HPDE6-E6E7 (cell line): ENCODE data around the gene ALG6.

ENCODE experiments used
- DNase-seq: peaks from one replicate; pipeline ENCODE4 v3.0.0; 2011; ENCODE audit warnings: missing footprints; ENCODE audit errors: extremely low spot score

The ALG6 gene

DNA sequence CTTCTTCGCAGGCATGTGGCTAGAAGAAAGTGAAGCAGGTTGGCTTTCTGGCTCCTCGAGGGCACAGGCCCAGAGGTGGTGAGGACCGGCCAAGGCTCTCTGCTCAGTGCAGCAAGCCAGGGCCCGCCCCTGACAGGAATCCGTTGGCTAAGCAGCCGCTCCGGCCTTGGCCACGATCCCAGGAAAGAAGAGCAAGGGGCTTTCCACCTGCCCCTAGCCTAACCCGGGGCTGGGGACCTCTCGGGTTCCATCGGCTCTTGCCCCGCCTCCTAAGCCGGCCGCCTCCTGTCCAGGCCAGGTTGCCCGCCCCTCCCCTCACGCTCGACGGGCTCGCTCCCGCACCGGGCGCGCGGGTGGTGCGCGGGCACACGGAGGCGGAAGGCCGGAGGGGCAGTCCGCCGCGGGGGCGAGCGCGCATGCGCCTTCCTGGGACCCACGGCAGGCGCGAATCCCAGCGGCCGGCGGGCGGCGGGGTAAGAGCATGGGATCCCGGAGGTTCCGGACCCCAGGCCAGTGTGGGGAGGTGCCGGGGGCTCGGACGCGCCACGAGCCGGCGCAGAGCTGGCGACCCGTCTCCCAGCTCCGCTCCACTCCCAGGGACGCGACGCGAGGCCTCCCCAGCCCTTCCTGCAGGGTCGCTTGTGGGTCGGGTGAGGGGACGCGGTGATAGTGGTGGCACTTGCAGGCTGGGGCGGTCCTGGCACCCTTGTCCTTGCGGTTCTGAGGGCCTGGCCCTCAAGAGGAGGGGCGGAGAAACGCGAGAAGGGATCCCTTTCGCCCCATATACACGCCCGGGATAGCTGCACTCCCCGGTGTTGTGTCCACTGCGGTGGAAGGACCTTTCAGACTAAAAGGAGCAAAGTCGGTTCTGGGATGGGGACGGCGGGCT, at the start of gene ALG6:
Gene ALG6, plus strand, starts transcription at position 413 of the 889 bp plus-strand sequence. CDS start 3,351 bp downstream, outside the sequence.
- peak; percentile 86 for DNase-seq

DNA sequence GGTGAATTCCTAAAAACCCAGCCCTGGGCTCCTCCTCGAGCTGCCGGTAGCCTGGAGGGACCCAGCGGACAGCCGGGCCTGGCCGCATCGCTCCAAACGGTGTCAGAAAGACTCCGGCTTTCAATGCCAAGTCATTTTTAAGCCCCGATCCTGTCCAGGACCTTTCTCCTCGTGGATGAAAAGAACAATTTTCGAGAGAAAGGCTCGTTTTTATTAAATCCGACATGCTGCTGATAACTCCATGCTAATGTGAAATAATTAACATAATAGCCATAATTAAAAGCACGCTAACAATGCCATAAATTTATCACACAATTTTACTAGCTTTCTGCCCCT, 49.6 kb upstream of the ALG6 start:
- no peak for DNase-seq

- no peak for DNase-seq
These were observed 49.0 kb upstream of the ALG6 start for GRCh38 chr1:63318201-63318979.

DNA sequence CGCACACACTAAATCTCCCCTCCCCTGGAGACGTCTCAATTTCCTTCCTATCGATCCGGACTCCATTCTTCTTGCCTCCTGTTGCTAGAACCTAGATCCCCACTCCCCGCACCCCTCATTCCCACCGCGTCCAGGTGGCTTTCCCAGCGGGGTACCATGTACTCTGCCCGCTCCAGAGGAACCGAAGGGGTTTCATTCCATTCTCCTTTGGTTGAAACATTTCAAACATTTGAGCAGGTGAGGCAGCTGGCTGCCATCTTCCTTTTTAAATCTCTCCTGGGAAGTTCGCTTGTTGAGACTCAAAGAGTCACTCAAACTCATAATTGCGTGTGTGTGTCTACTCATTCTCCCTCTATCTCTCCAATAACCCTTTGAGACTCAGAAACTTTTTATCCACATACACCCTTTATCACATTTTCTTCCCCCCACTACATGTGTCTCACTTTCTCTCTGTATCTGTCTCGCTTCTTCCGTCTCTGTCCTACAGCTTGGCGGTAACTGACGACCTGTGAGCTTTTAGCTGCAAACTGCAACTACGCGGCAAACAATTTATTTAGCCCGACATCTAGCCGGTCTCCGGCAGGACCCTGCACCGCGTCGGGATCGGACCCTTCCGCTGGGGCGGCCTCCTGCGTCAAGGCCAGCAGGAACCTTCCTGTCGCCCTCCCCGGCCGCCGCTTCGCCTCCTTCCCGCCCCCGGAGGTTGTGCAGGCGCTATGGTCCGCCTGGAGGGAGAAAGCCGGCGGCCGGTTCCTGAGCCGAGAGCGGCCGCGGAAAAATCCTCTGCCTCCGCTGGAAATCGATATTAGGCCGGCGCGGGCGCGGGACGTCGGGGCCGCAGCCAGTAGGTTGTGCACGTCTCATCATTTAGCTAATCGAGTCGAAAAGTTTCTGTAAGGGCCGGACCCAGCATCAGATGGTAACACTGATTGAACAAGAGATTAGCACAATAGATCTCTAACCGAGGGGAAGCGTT, 48.1 kb upstream of the ALG6 start:
- no peak for DNase-seq

GRCh38 chr1:63320022-63320721, 47.3 kb upstream of the ALG6 start:
- DNase-seq: no peak

DNA sequence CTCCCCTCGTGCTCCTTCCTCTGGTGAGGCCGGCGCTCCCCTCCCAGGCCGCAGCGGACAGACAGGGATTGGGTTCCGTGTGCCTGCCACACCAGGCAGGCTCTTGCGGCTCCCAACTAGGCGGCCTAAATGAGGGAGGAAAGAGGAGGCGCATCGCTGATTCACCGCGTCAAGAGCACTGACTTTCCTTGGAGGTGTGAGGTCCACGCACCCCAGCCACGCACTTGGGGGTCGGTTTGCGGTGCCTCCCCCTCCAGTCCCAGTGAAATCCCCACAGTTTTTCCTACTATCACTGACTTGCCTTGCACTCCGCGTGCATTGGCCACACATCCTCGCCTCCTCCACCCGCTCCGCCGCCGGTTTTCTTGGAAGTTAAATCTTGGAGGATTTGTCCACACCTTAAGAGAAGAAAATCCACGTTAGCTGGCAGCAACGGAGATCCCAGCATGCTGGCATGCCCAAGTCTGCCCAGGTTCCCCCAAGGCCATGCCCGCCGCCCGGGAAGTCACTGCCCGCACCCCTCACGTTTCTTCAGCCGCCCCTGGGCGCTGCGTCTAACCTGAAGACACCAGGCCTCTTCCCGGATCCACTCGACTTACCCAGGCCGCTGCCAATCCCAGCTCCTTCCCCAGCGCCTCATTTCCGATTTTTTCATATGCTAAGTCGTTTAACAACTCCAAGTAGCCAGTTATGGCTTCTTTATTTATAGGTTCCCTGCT, 46.2 kb upstream of the ALG6 start:
- DNase-seq: no peak

- DNase-seq: no peak
These were observed 45.7 kb upstream of the ALG6 start for GRCh38 chr1:63321785-63322113.

DNA sequence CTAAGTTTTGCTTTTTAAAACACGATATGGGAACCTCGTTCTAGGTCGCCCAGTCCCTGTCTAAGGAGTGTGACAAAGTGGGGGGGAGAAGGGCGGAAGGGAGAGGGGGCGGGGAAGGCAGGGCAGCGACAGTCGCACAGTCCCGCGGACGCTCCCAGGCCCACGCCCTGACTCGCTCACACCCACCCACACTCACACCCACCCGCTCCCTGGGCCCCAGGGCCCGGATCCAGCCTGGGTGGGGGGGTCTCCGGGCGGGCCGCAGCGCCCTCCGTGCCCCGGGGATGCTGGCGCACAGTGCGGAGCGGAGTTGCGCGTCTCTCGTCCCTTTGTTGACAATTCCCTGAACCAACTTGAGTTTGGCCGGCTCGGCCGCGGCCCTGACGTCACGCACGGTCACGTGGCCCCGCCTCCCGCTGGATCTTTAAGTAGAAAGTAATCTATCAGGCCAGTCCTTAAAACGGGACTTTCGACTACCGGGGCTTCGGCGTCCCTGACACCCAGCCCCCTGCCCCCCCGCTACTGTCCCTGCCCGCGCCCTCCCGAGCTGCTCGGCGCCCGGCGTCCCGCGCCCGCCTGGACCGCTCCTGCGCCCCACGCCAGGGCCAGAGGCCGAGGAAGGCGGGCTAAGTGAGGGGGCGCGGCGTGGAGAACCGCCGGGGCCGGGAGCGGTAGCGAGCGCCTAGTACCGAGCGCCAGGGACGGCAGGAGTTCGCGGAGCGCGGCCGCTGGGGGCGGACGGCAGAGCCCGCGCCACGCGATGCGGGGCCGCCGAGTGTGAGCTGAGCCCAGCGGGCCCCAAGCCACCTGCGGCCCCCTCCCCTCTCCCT, 45.1 kb upstream of the ALG6 start, which contains the start of gene FOXD3:
Gene FOXD3, plus strand, starts transcription at position 454 of the 830 bp plus-strand sequence. CDS start 492 bp downstream, outside the sequence.
- DNase-seq: peak; percentile 16

DNA sequence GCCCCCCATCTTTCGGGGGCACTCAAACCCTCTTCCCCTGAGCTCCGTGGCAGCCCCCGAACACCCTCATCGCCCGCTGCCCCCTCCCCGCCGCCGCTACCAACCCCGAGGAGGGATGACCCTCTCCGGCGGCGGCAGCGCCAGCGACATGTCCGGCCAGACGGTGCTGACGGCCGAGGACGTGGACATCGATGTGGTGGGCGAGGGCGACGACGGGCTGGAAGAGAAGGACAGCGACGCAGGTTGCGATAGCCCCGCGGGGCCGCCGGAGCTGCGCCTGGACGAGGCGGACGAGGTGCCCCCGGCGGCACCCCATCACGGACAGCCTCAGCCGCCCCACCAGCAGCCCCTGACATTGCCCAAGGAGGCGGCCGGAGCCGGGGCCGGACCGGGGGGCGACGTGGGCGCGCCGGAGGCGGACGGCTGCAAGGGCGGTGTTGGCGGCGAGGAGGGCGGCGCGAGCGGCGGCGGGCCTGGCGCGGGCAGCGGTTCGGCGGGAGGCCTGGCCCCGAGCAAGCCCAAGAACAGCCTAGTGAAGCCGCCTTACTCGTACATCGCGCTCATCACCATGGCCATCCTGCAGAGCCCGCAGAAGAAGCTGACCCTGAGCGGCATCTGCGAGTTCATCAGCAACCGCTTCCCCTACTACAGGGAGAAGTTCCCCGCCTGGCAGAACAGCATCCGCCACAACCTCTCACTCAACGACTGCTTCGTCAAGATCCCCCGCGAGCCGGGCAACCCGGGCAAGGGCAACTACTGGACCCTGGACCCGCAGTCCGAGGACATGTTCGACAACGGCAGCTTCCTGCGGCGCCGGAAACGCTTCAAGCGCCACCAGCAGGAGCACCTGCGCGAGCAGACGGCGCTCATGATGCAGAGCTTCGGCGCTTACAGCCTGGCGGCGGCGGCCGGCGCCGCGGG, 44.2 kb upstream of the ALG6 start:
- DNase-seq: no peak

- DNase-seq: no peak
These were observed 43.3 kb upstream of the ALG6 start for GRCh38 chr1:63323865-63324778.

DNA sequence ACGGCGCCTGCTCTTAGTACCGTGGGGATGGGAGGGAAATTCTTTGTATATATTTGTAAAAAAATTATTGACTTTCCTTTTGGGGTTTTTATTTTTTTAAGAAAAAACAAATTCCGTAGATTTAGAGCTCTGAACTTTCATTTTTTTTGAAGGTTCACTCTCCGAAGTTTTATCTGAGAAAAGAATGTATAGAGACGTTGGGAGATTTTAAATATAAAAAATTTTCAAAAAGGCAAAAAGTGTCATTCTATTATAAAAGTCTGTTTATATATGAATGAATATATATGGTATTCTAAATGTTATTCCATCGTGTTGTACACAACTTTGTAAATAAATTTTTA, 42.7 kb upstream of the ALG6 start:
- no peak for DNase-seq

- DNase-seq: no peak
These were observed 42.0 kb upstream of the ALG6 start for GRCh38 chr1:63325279-63325985.

GRCh38 chr1:63326106-63326472, 41.3 kb upstream of the ALG6 start:
- DNase-seq: no peak

- DNase-seq: no peak
These were observed 40.7 kb upstream of the ALG6 start for GRCh38 chr1:63326473-63327380.

DNA sequence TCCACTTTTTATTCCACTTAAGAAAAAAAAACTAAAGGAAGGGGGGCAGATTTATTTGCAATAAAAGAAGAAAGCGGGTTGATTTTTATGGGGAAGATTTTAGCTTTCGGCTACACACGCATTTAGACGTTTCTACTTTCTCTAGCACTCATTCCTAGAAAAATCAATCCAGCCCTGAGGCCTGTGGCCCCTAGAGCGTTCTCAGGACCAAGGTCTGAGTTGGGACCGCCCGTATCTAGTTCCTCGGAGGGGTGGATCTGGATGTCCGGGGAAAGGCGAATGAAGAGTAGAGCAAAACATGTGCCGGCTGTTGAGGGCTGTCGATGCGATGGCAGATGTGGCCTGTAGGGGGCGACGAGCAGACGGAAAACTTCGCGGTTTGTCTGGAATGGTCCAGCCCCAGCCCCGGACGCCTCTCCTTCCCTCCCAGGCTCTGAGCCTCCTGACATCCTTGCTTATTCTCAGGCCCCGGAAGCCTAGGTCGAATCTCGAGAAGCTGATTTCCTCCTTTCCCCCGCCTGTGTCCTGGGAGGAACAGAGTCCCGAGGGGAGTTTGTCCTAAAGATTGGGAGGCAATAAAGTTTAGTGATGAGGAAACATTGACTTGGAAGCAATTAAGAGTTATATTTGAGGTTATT, 39.9 kb upstream of the ALG6 start:
- DNase-seq: peak; percentile 33
